ENCODE results near the gene TMEM266. TPM values are rescaled to one million over a fixed set of nuclear protein-coding genes. Genes with fewer than 3 reads are reported as not detected.

Gene TMEM266
- total RNA-seq, 5 donors from 2014 or later (not counting 1 experiment from before 2014, with no cell fraction given) = 0.16 TPM; not detected in 4

GRCh38 chr15:76251717-76252116 lies 191.9 kb downstream of the TMEM266 start:
- Mint-ChIP-seq H3K9me3 (no peaks in the 10 kb centered on the region), H3K27me3 (no peaks in the 10 kb centered on the region), H3K4me3 (no peak overlapping the region), H3K27ac (no peak overlapping the region), H3K4me1 (peaks cover 0 to 1% (median 0%) of the 10 kb centered on the region in 3 donors), H3K36me3 (peaks cover 16% of the 10 kb centered on the region)
- no peaks in the 10 kb centered on the region for H3K27me3 ChIP-seq (replicated peaks in 1 of 2; ENCODE audit: control insufficient read depth in 2 of 2, extremely low read depth in 1 of 2, insufficient read depth in 2 of 2, low read length in 1 of 2)
- peaks cover 0 to 8% of the 10 kb centered on the region in 2 donors for H3K36me3 ChIP-seq (ENCODE audit: control insufficient read depth in 2 of 2, extremely low read depth in 1 of 2, insufficient read depth in 1 of 2, low read length in 1 of 2)
- H3K9me3 ChIP-seq = no peaks in the 10 kb centered on the region
- POLR2A ChIA-PET = no interaction called here
- H3K27ac ChIP-seq (ENCODE audit: low read length) = no peak overlapping the region
- no peak for ATAC-seq (replicated peaks in 1 of 4)
- no CpG with 5 or more reads among the region's 4 CpGs for WGBS (ENCODE audit: insufficient coverage)
- no peak for DNase-seq
- H3K4me3 ChIP-seq (ENCODE audit: control insufficient read depth in 1 of 2, extremely low read depth in 1 of 2, low read length in 1 of 2) = no peak overlapping the region
- H3K4me1 ChIP-seq (ENCODE audit: control insufficient read depth in 1 of 2, extremely low read depth in 1 of 2, insufficient read depth in 2 of 2, low read length in 2 of 2) = no peaks in the 10 kb centered on the region
- CTCF ChIA-PET = no interaction called here

GRCh38 chr15:76252249-76252648 lies 192.5 kb downstream of the TMEM266 start:
- Mint-ChIP-seq H3K36me3 (peaks cover 20% of the 10 kb centered on the region), H3K27me3 (no peaks in the 10 kb centered on the region), H3K4me1 (peaks cover 0 to 1% (median 0%) of the 10 kb centered on the region in 3 donors), H3K27ac (no peak overlapping the region), H3K9me3 (no peaks in the 10 kb centered on the region), H3K4me3 (no peak overlapping the region)
- Histone ChIP-seq H3K27ac (ENCODE audit: low read length) (no peak overlapping the region), H3K27me3 (replicated peaks in 1 of 2; ENCODE audit: control insufficient read depth in 2 of 2, extremely low read depth in 1 of 2, insufficient read depth in 2 of 2, low read length in 1 of 2) (no peaks in the 10 kb centered on the region), H3K9me3 (no peaks in the 10 kb centered on the region), H3K4me1 (ENCODE audit: control insufficient read depth in 1 of 2, extremely low read depth in 1 of 2, insufficient read depth in 2 of 2, low read length in 2 of 2) (no peaks in the 10 kb centered on the region), H3K4me3 (ENCODE audit: control insufficient read depth in 1 of 2, extremely low read depth in 1 of 2, low read length in 1 of 2) (no peak overlapping the region), H3K36me3 (ENCODE audit: control insufficient read depth in 2 of 2, extremely low read depth in 1 of 2, insufficient read depth in 1 of 2, low read length in 1 of 2) (peaks cover 0 to 8% of the 10 kb centered on the region in 2 donors)
- 0% methylated on average over 1 of the region's 2 CpGs for whole genome bisulfite sequencing (ENCODE audit: insufficient coverage)
- POLR2A ChIA-PET = no interaction called here
- ATAC-seq (replicated peaks in 1 of 4) (no peak), DNase-seq (no peak)
- CTCF ChIA-PET = no interaction called here

GRCh38 chr15:76253691-76254473 lies 194.1 kb downstream of the TMEM266 start:
- H3K27ac Mint-ChIP-seq = no peak overlapping the region
- H3K9me3 Mint-ChIP-seq = no peaks in the 10 kb centered on the region
- peaks cover 27% of the 10 kb centered on the region for H3K36me3 Mint-ChIP-seq
- ChIA-PET CTCF (no interaction called here), POLR2A (no interaction called here)
- no peaks in the 10 kb centered on the region for H3K27me3 ChIP-seq (replicated peaks in 1 of 2; ENCODE audit: control insufficient read depth in 2 of 2, extremely low read depth in 1 of 2, insufficient read depth in 2 of 2, low read length in 1 of 2)
- H3K27ac ChIP-seq (ENCODE audit: low read length) = no peak overlapping the region
- H3K4me3 ChIP-seq (ENCODE audit: control insufficient read depth in 1 of 2, extremely low read depth in 1 of 2, low read length in 1 of 2) = no peak overlapping the region
- H3K36me3 ChIP-seq (ENCODE audit: control insufficient read depth in 2 of 2, extremely low read depth in 1 of 2, insufficient read depth in 1 of 2, low read length in 1 of 2) = peaks cover 3 to 12% of the 10 kb centered on the region in 2 donors
- no peak for ATAC-seq (replicated peaks in 1 of 4)
- WGBS (ENCODE audit: insufficient coverage) = no CpG with 5 or more reads among the region's 3 CpGs
- H3K4me3 Mint-ChIP-seq = no peak overlapping the region
- DNase-seq = no peak
- no peaks in the 10 kb centered on the region for H3K27me3 Mint-ChIP-seq
- peaks cover 0 to 1% (median 0%) of the 10 kb centered on the region in 3 donors for H3K4me1 Mint-ChIP-seq
- no peaks in the 10 kb centered on the region for H3K9me3 ChIP-seq
- no peaks in the 10 kb centered on the region for H3K4me1 ChIP-seq (ENCODE audit: control insufficient read depth in 1 of 2, extremely low read depth in 1 of 2, insufficient read depth in 2 of 2, low read length in 2 of 2)

Other genes starting within 250 kb of the TMEM266 start
- 10 to 100 TPM; 28.6 to 40.9 (median 36.9) TPM for gene UBE2Q2, start 216.5 kb upstream of the TMEM266 start, total RNA-seq
- gene FBXO22, start 156.1 kb upstream of the TMEM266 start, total RNA-seq = 10 to 100 TPM in 4 of 5 donors, 1 to 10 TPM in 1; 9.9 to 26.1 (median 23.7) TPM
- under 1 TPM in 3 of 5 donors, not detected in 2; 0.06 to 0.20 (median 0.09) TPM for gene NRG4, start 47.6 kb upstream of the TMEM266 start, total RNA-seq